Right forelimb (tissue), 1 donor: ENCODE results near the gene CPA2.

Experiments used
- DNase-seq: peaks from one replicate; pipeline ENCODE4 v3.0.0-alpha.2; 2018

CPA2 gene

GRCh38 chr7:130256704-130257103, 10.0 kb upstream of the CPA2 start:
- DNase-seq = no peak

- no peak for DNase-seq
Measured at GRCh38 chr7:130258494-130259078, 8.1 kb upstream of the CPA2 start.

GRCh38 chr7:130262448-130262847, 4.2 kb upstream of the CPA2 start:
- DNase-seq = no peak

- no peak for DNase-seq
Measured at GRCh38 chr7:130263130-130263529, 3.5 kb upstream of the CPA2 start.

GRCh38 chr7:130266961-130267321, 278 bp downstream of the CPA2 start:
- DNase-seq = no peak

- DNase-seq = no peak
Measured at GRCh38 chr7:130268463-130269317, 2.0 kb downstream of the CPA2 start.

GRCh38 chr7:130269318-130269694, 2.6 kb downstream of the CPA2 start:
- DNase-seq = no peak

GRCh38 chr7:130270947-130271800, 4.5 kb downstream of the CPA2 start:
- no peak for DNase-seq

- peak; percentile 66 for DNase-seq
Measured at GRCh38 chr7:130272381-130273080, 5.9 kb downstream of the CPA2 start.

GRCh38 chr7:130273081-130273932, 6.6 kb downstream of the CPA2 start:
- DNase-seq = peak; percentile 91

- DNase-seq = peak; percentile 77
Measured at GRCh38 chr7:130273933-130274255, 7.2 kb downstream of the CPA2 start.

GRCh38 chr7:130274296-130274695, 7.6 kb downstream of the CPA2 start:
- DNase-seq = no peak

- DNase-seq = no peak
Measured at GRCh38 chr7:130274983-130275591, 8.4 kb downstream of the CPA2 start.

GRCh38 chr7:130275826-130276297, 9.2 kb downstream of the CPA2 start:
- no peak for DNase-seq

GRCh38 chr7:130276796-130277762, 10.4 kb downstream of the CPA2 start:
- DNase-seq = no peak

- DNase-seq = peak; percentile 79
Measured at GRCh38 chr7:130277763-130278643, 11.3 kb downstream of the CPA2 start.

GRCh38 chr7:130278860-130279259, 12.2 kb downstream of the CPA2 start:
- peak; percentile 63 for DNase-seq

- DNase-seq = no peak
Measured at GRCh38 chr7:130279286-130279685, 12.6 kb downstream of the CPA2 start.

- DNase-seq = no peak
Measured at GRCh38 chr7:130279906-130280305, 13.2 kb downstream of the CPA2 start.
